ENCODE measurements around the gene PIAS1. TPM values are rescaled to one million over a fixed set of nuclear protein-coding genes. Genes with fewer than 3 reads are reported as not detected.

PIAS1 gene
- total RNA-seq, 1 donor from 2014 or later, result 12.0 TPM

DNA sequence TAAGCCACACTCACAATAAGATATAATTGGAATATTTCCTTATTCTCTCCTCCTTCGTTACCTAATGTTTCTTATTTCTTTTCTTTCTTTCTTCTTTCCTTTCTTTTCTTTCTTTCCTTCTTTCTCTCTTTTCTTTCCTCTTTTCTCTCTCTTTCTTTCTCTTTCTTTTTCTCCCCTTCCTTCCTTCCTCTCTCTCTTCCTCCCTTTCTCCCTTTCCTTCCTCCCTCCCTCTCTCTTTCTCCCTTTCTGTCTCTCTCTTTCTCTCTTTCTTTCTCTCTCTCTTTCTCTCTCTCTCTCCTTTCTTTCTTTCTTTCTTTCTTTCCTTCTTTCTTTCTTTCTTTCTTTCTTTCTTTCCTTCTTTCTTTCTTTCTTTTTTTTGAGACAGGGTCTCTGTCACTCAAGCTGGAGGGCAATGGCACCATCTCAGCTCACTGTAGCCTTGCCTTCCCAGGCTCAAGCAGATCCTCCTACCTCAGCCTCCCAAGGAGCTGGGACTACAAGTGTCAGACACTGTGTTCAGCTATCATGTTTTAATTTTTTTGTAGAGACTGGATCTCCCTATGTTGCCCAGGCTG lies 19.3 kb upstream of the PIAS1 start:
- no peak overlapping the region for H3K4me3 ChIP-seq (ENCODE audit: low read depth, low read length)
- no peak for DNase-seq (ENCODE audit: low read depth)
- TF ChIP-seq, protein P1, sequence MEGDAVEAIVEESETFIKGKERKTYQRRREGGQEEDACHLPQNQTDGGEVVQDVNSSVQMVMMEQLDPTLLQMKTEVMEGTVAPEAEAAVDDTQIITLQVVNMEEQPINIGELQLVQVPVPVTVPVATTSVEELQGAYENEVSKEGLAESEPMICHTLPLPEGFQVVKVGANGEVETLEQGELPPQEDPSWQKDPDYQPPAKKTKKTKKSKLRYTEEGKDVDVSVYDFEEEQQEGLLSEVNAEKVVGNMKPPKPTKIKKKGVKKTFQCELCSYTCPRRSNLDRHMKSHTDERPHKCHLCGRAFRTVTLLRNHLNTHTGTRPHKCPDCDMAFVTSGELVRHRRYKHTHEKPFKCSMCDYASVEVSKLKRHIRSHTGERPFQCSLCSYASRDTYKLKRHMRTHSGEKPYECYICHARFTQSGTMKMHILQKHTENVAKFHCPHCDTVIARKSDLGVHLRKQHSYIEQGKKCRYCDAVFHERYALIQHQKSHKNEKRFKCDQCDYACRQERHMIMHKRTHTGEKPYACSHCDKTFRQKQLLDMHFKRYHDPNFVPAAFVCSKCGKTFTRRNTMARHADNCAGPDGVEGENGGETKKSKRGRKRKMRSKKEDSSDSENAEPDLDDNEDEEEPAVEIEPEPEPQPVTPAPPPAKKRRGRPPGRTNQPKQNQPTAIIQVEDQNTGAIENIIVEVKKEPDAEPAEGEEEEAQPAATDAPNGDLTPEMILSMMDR (conservative IDR thresholded peaks at IDR 0.05; ENCODE audit: low read depth, low read length), result no peak

DNA sequence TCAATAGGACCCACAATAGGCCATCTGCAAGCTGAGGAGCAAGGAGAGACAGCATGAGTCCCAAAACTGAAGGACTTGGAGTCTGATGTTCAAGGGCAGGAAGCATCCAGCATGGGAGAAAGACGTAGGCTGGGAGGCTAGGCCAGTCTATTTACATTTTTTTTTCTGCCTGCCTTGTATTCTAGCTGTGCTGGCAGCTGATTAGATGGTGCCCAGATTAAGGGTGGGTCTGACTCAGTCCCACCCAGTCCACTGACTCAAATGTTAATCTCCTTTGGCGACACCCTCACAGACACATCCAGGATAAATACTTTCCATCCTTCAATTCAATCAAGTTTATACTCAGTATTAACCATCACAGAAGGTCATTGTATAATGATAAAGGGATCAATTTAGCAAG lies 15.9 kb upstream of the PIAS1 start:
- DNase-seq (ENCODE audit: low read depth), result no peak

DNA sequence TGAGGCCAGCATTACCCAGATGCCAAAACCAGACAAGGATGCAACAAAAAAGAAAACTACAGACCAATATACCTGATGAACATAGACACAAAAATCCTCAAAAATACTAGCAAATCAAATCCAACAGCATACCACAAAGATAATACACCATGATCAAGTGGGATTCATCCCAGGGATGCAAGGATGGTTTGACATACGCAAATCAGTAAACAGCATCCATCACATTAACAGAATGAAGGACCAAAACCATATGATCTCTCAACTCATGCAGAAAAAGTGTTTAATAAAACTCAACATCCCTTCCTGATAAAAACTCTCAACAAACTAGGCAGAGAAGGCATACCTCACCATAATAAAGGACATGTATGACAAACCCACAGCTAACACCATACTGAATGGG lies 14.0 kb upstream of the PIAS1 start:
- no peak for DNase-seq (ENCODE audit: low read depth)
- TF ChIP-seq, protein P1 (conservative IDR thresholded peaks at IDR 0.05; ENCODE audit: low read depth, low read length), result no peak
- no peak overlapping the region for H3K4me3 ChIP-seq (ENCODE audit: low read depth, low read length)

More for the DNA sequence above, 15.9 kb upstream of the PIAS1 start:
- TF ChIP-seq, protein P1 (conservative IDR thresholded peaks at IDR 0.05; ENCODE audit: low read depth, low read length), result no peak
- no peak overlapping the region for H3K4me3 ChIP-seq (ENCODE audit: low read depth, low read length)

DNA sequence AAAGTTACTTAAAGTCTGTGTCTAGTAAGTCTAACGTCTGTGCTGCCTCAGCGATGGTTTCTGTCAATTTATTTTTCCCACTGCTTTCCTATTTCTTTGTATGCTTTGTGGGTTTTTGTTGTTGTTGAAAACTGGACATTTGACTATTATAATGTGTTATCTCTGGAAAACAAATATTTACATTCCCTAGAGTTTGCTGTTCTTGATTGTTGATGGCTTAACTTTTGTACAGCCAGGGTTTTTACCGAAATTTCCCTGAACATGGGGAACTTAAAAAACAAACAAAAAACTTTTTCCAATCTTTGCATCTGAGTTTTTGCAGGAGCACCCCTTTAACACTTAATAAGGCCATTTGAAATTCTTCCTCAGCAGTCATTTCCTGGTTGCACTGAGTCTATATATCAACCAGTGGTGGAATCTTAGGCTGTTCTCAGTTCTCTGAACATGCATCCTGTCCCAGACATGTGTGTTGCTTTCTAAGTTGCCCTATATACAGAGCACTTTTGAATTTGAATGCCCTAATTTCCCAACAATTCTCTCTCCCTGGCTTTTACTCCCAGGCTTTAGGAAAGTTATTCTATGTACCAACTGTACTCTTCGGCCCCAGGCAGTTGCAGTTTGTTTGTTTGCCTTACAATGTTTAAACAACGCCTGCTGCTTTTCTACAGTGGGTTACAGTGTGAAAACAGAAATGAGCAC lies 11.8 kb upstream of the PIAS1 start:
- no peak for DNase-seq (ENCODE audit: low read depth)
- no peak overlapping the region for H3K4me3 ChIP-seq (ENCODE audit: low read depth, low read length)
- TF ChIP-seq, protein P1 (conservative IDR thresholded peaks at IDR 0.05; ENCODE audit: low read depth, low read length), result no peak

GRCh38 chr15:68042855-68043222 lies 11.3 kb upstream of the PIAS1 start:
- TF ChIP-seq, protein P1 (conservative IDR thresholded peaks at IDR 0.05; ENCODE audit: low read depth, low read length), result no peak
- no peak overlapping the region for H3K4me3 ChIP-seq (ENCODE audit: low read depth, low read length)

GRCh38 chr15:68045289-68046265 lies 8.5 kb upstream of the PIAS1 start:
- TF ChIP-seq, protein P1 (conservative IDR thresholded peaks at IDR 0.05; ENCODE audit: low read depth, low read length), result no peak
- no peak for DNase-seq (ENCODE audit: low read depth)
- no peak overlapping the region for H3K4me3 ChIP-seq (ENCODE audit: low read depth, low read length)

More at GRCh38 chr15:68042855-68043222, 11.3 kb upstream of the PIAS1 start:
- DNase-seq (ENCODE audit: low read depth), result no peak
